ENCODE results near the gene S1PR5.

DNA sequence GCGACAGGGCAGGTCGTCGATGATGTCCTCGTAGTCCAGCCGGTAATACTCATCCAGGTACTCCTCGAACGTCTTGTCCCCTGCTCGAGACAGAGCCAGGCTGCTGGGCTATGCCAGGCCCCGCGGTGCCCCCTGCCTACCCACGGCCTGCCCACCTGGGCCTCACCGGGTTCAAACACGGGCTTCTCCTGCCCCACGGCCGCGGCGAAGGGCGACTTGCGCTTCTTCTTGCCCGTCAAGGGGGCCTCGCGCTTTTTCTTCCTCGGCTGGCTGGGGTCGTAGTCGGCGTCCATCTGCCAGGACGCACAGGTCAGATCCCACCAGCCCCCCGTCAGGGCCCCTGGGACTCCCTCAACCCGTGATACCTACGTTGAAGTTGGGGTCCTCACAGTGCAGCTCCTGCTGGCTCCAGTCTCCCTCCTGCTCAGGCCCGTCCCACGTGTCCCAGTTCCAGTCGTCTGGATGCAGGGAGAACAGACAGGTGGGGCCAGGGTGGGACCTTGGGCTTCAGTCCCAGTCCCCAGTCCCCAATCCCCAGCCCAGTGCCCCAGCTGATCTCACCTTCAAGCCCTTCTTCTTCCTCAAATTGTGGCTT lies 40.5 kb upstream of the S1PR5 start:
- TF ChIP-seq, protein P1, sequence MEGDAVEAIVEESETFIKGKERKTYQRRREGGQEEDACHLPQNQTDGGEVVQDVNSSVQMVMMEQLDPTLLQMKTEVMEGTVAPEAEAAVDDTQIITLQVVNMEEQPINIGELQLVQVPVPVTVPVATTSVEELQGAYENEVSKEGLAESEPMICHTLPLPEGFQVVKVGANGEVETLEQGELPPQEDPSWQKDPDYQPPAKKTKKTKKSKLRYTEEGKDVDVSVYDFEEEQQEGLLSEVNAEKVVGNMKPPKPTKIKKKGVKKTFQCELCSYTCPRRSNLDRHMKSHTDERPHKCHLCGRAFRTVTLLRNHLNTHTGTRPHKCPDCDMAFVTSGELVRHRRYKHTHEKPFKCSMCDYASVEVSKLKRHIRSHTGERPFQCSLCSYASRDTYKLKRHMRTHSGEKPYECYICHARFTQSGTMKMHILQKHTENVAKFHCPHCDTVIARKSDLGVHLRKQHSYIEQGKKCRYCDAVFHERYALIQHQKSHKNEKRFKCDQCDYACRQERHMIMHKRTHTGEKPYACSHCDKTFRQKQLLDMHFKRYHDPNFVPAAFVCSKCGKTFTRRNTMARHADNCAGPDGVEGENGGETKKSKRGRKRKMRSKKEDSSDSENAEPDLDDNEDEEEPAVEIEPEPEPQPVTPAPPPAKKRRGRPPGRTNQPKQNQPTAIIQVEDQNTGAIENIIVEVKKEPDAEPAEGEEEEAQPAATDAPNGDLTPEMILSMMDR (IDR thresholded peaks at IDR 0.05): no peak
- no peak for TF ChIP-seq POLR2A (IDR thresholded peaks at IDR 0.05)

All from esophagus squamous epithelium (tissue), 4 donors.